NT2/D1 (cell line): ENCODE measurements around the gene CUL9.

Source experiments
- DNase-seq: peaks from one replicate; pipeline ENCODE4 v3.0.0-alpha.2; 2011; ENCODE audit warnings: low read depth, low spot score
- H3K27me3 ChIP-seq: 2 replicates; pipeline ENCODE4 v1.6.0; 2011; ENCODE audit warnings: mild to moderate bottlenecking; ENCODE audit not compliant: insufficient read length, insufficient read depth
- H3K36me3 ChIP-seq: 2 replicates; pipeline ENCODE4 v1.6.1; 2011; ENCODE audit warnings: mild to moderate bottlenecking, low read length, mixed read lengths; ENCODE audit not compliant: insufficient read depth, insufficient read length
- H3K4me1 ChIP-seq: 2 replicates; pipeline ENCODE4 v1.5.1; 2011; ENCODE audit not compliant: insufficient read depth, insufficient read length
- H3K4me3 ChIP-seq: 2 replicates; pipeline ENCODE4 v1.5.1; 2011; ENCODE audit warnings: low read depth; ENCODE audit not compliant: insufficient read length
- H3K9ac ChIP-seq: 2 replicates; pipeline ENCODE4 v1.6.0; 2011; ENCODE audit warnings: low read depth; ENCODE audit not compliant: insufficient read length
- H3K9me3 ChIP-seq: 2 replicates; pipeline ENCODE4 v1.5.1; 2011; ENCODE audit warnings: mild to moderate bottlenecking, low read length; ENCODE audit not compliant: insufficient read depth
- SUZ12 ChIP-seq: IDR thresholded peaks from 2 replicates; pipeline ENCODE4 v1.6.1; 2011; ENCODE audit not compliant: insufficient read length, insufficient read depth; ENCODE audit errors: extremely low read depth
- YY1 ChIP-seq: IDR thresholded peaks from 2 replicates; pipeline ENCODE4 v1.6.1; 2011; ENCODE audit not compliant: insufficient read length, insufficient read depth
- ZNF274 ChIP-seq: IDR thresholded peaks from 2 replicates; pipeline ENCODE4 v1.6.1; 2011; ENCODE audit warnings: mild to moderate bottlenecking, low read depth, low read length

The CUL9 gene

DNA sequence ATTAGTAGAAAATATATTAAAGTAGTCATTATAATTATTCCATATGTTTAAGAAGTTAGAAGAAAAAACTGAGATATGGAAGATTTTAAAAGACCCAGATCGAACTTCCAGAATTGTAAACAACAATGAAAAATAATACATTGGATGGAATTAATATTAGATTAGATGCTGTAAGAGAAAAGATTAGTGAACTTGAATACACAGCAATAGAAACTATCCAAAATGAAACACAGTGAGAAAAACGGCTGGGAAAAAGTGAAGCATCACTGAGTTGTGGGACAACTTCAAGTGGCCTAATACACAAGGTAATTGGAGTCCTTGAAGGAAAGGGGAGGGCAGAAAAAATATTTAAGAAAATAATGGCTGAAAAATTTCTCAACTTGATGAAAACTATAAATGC is 57.1 kb downstream of the CUL9 start:
- no peak overlapping the region for H3K4me3 ChIP-seq
- no peak for DNase-seq
- no peak overlapping the region for H3K9ac ChIP-seq
- H3K9me3 ChIP-seq, result no peaks in the 10 kb centered on the region
- H3K4me1 ChIP-seq, result no peaks in the 10 kb centered on the region
- H3K27me3 ChIP-seq, result peaks cover 33% of the 10 kb centered on the region
- H3K36me3 ChIP-seq, result no peaks in the 10 kb centered on the region
- TF ChIP-seq YY1 (no peak), SUZ12 (no peak), ZNF274 (no peak)

DNA sequence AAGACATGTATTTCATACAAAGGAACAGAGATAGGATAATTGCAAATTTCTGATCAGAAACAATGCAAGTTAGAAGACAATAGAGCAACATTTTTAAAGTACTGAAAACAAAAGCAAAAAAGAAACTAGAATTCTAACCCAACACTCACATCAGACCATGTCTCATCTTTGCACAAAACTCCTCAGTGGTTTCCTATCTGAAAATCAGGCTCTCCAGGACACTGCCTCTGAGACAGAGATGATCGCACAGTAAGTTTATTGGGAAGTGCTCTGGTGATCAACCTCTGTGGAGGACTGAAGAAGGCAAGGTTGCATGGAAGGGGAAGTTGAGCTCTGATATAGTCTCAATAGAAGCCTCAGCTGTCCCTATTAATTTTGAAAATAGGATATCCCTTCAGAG is 59.0 kb downstream of the CUL9 start:
- Histone ChIP-seq H3K27me3 (peaks cover 52% of the 10 kb centered on the region), H3K36me3 (no peaks in the 10 kb centered on the region), H3K9ac (no peak overlapping the region), H3K4me3 (no peak overlapping the region), H3K9me3 (no peaks in the 10 kb centered on the region), H3K4me1 (no peaks in the 10 kb centered on the region)
- TF ChIP-seq YY1, result no peak
- TF ChIP-seq SUZ12, result no peak
- TF ChIP-seq ZNF274, result no peak
- no peak for DNase-seq

DNA sequence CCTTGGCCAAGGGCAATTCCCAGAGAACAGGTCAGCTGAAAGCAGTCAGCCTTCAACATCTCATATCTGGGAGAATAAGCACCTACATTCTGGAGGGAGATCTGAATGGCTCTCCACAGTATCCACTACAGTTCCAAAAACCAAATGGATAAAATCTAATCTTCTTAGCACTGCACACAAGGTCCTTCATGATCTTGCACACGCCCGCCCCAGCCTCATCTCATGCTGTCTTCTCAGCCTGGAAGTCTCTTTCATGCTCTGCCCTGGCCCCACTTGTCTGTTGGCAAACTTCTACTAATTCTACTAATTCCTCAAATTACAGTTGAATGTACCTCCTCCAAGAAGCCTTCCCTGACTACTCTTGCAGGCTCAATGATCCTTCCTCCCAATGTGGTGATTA is 59.5 kb downstream of the CUL9 start:
- DNase-seq, result no peak
- H3K4me3 ChIP-seq, result no peak overlapping the region
- H3K36me3 ChIP-seq, result no peaks in the 10 kb centered on the region
- H3K9ac ChIP-seq, result no peak overlapping the region
- peaks cover under 1% of the 10 kb centered on the region for H3K4me1 ChIP-seq
- H3K9me3 ChIP-seq, result no peaks in the 10 kb centered on the region
- TF ChIP-seq YY1 (no peak), SUZ12 (no peak), ZNF274 (no peak)
- H3K27me3 ChIP-seq, result peaks cover 57% of the 10 kb centered on the region

DNA sequence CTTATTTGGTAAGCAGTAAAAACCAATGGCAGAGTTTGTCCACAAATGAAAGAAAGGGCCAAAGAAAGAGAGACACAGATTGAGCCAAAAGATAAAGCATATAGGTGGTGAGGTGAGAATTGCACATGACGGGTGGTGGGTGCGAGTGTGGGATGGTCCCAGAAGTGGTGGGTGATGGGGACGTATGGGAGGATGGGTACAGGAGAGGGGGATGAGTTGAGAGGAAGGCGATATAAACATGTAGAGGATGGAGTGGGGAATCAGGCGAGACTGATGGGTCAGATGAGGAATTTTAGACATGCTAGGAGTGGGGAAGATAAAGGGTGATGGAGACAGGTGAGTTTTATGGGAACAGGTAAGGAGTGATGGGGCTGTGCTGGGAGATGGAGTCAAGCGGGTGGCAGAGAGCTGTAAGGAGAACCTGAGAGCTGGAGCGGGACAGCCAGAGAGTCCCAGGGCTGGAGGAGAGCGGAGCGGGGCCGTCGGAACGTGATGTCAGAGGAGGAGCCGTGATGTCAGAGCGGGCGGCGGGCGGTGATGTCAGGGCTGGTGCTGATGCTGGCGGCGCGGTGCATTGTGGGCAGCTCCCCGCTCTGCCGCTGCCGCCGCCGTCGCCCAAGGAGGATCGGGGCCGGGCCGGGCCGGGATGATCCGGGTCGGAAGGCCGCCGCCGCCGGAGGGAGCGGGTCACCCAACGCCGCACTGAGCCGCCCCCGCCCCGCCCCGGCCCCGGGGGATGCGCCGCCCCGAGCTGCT is 61.1 kb downstream of the CUL9 start, which contains the start of gene TTBK1:
Gene TTBK1, plus strand, starts transcription at position 574 of the 756 bp plus-strand sequence. CDS start 3,180 bp downstream, outside the sequence.
- H3K9me3 ChIP-seq, result no peaks in the 10 kb centered on the region
- peaks cover 5% of the 10 kb centered on the region for H3K4me1 ChIP-seq
- H3K4me3 ChIP-seq, result no peak within 1 kb of the TSS
- no peaks in the 10 kb centered on the region for H3K36me3 ChIP-seq
- TF ChIP-seq ZNF274 (no peak), SUZ12 (no peak), YY1 (no peak)
- DNase-seq, result no peak
- no peak within 1 kb of the TSS for H3K9ac ChIP-seq
- H3K27me3 ChIP-seq, result peaks cover 68% of the 10 kb centered on the region

DNA sequence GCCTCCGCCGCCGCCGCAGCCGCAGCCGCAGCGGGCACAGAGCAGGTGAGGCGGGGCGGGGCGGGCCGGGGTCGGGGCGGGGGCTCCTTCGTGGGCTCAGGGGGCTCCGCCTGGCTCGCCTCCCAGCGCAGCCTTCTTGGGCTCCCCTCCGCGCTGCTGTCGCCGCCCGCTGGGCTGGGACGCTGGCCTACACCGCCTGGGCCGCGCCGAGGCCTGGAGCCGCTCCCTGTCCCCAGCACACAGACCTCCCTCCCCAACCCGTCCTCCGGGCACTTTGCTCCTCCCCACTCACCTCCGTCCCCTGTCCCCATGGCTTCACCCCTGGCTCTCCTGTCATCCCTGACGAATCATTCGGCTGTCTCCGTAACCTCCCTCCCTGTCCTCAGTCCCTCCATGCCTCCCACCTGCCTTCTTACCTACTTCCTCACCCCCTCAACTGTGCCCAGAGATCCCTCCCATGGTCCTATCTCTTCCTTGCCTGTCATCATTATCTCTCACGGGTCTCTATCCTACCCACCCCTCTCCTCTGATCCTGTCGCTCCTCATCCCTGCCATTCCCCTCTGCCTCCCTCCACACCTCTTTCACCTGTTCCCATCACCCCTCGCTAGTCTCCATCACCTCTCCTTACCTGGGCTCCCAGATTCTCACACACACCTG is 61.8 kb downstream of the CUL9 start:
- DNase-seq, result no peak
- H3K4me3 ChIP-seq, result no peak overlapping the region
- peak; percentile 82 for TF ChIP-seq SUZ12
- no peak for TF ChIP-seq ZNF274
- TF ChIP-seq YY1, result no peak

DNA sequence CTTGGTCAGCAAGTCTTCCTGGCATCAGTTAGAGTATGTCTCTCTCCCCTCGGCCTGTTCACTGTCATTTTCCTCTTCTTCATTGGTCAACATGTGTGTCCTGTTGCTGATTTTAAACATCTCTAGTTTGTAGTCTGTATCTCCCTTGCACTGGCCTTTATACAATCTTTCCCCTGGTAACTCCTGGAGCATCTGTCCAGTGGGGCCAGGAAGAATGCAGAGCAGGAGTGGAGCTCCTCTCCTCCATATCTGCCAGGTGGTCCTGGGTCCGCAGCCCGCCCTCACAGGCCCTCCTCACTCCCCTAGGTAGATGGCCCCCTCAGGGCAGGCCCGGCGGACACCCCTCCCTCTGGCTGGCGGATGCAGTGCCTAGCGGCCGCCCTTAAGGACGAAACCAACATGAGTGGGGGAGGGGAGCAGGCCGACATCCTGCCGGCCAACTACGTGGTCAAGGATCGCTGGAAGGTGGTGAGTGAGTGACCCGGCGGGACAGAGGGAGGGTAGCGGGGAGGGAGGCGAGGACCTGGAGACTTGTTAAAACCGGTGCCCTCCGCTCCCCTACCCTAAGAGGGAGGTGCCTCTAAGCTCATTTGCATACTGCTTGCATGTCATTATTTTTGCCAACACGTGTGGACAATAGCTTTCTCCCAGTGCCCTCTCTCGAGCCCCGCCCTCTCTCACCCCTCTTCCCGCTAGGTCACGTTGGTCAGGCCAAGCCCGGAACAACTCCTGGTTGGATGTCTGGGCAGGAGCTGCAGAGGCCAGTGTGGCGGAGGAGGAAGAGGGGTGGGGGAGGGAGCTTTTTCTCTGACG is 64.5 kb downstream of the CUL9 start:
- DNase-seq, result peak; percentile 40
- Histone ChIP-seq H3K36me3 (no peaks in the 10 kb centered on the region), H3K4me3 (peak overlapping the region; percentile 77), H3K9ac (no peak overlapping the region), H3K4me1 (peaks cover 11% of the 10 kb centered on the region), H3K27me3 (peaks cover 72% of the 10 kb centered on the region), H3K9me3 (no peaks in the 10 kb centered on the region)
- TF ChIP-seq YY1, result no peak
- TF ChIP-seq SUZ12, result no peak
- TF ChIP-seq ZNF274, result no peak

More for the DNA sequence above, 61.8 kb downstream of the CUL9 start:
- Histone ChIP-seq H3K9ac (no peak overlapping the region), H3K9me3 (no peaks in the 10 kb centered on the region), H3K27me3 (peaks cover 75% of the 10 kb centered on the region), H3K36me3 (no peaks in the 10 kb centered on the region), H3K4me1 (peaks cover 5% of the 10 kb centered on the region)
